ENCODE results near the gene HBG1.

GRCh38 chr11:5224538-5225479, 24.8 kb downstream of the HBG1 start:
- TF ChIP-seq IRF5 (IDR thresholded peaks at IDR 0.05; ENCODE audit: borderline replicate concordance) (no peak), ATF3 (IDR thresholded peaks at IDR 0.05; ENCODE audit: borderline replicate concordance, extremely low read depth, low read depth, low read length) (no peak), NR2C2 (IDR thresholded peaks at IDR 0.05; ENCODE audit: borderline replicate concordance, control insufficient read depth, insufficient read length, low read depth) (no peak), CTCF (IDR thresholded peaks at IDR 0.05 in 2 of 3, conservative IDR thresholded peaks at IDR 0.05 in 1 of 3; ENCODE audit: control insufficient read depth in 2 of 3, extremely low read depth in 1 of 3, insufficient read depth in 1 of 3, low read depth in 3 of 3, low read length in 3 of 3) (no peak), HCFC1 (IDR thresholded peaks at IDR 0.05; ENCODE audit: low read length) (no peak), POLR2AphosphoS5 (IDR thresholded peaks at IDR 0.05; ENCODE audit: low read length) (no peak), SRF (IDR thresholded peaks at IDR 0.05; ENCODE audit: low read depth in 2 of 2, low read length in 2 of 2) (no peak), REST (IDR thresholded peaks at IDR 0.05; ENCODE audit: low read depth, low read length) (no peak), NRF1 (conservative IDR thresholded peaks at IDR 0.05; ENCODE audit: low read depth, low read length) (no peak), POU2F2 (IDR thresholded peaks at IDR 0.05; ENCODE audit: borderline replicate concordance, low read depth, low read length) (no peak), FOS (IDR thresholded peaks at IDR 0.05; ENCODE audit: borderline replicate concordance, extremely low read depth, insufficient read length) (no peak), CEBPB (IDR thresholded peaks at IDR 0.05; ENCODE audit: borderline replicate concordance in 1 of 2, low read depth in 2 of 2, low read length in 2 of 2) (no peak), POLR2A (IDR thresholded peaks at IDR 0.05; ENCODE audit: low read depth, low read length) (no peak)

Data from GM12878 (cell line).